ENCODE data around the gene C10orf143. TPM values are rescaled to one million over a fixed set of nuclear protein-coding genes. Genes with fewer than 3 reads are reported as not detected.

The C10orf143 gene
- total RNA-seq, 1 donor from 2014 or later, result 1.6 TPM

DNA sequence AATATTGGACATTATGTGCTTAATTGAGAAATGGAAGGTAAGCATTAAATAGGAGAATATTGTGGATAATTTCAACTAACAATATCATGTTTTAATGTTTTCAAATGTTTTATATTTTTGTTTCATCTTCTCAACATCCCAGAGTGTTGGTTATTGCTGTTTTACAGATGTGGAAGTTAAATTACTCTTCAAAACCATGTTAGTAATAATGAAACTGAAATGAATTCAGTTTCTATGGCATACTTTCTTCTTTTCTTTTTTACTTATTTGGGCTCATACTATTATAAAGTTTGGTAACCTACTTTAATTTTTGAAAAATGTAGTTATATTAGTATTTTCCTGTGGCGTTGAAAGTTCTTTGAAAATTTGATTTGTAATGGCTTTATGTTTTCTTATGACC is 29.8 kb upstream of the C10orf143 start:
- Mint-ChIP-seq H3K27ac (no peak overlapping the region), H3K9me3 (no peaks in the 10 kb centered on the region), H3K36me3 (peaks cover 17% of the 10 kb centered on the region), H3K27me3 (ENCODE audit: insufficient read depth, low read depth) (no peaks in the 10 kb centered on the region), H3K4me1 (peaks cover 30% of the 10 kb centered on the region), H3K4me3 (no peak overlapping the region)
- Histone ChIP-seq H3K9ac (no peak overlapping the region), H3K36me3 (no peaks in the 10 kb centered on the region), H2AFZ (replicated peaks) (no peak overlapping the region), H3F3A (ENCODE audit: low read depth) (no peaks in the 10 kb centered on the region), H3K4me1 (peaks cover 9% of the 10 kb centered on the region), H3K27me3 (peaks cover 2% of the 10 kb centered on the region), H3K9me3 (ENCODE audit: low read depth) (no peaks in the 10 kb centered on the region), H4K20me1 (ENCODE audit: low read depth) (peaks cover 69% of the 10 kb centered on the region), H3K79me2 (ENCODE audit: low read depth) (peaks cover 92% of the 10 kb centered on the region), H3K4me3 (no peak overlapping the region), H3K27ac (no peak overlapping the region), H3K4me2 (no peak overlapping the region)
- TF ChIP-seq EZH2phosphoT487 (IDR thresholded peaks at IDR 0.05) (no peak), CTCF (IDR thresholded peaks at IDR 0.05) (no peak), EZH2 (IDR thresholded peaks at IDR 0.05) (no peak)
- no peak for DNase-seq (ENCODE audit: low spot score)

DNA sequence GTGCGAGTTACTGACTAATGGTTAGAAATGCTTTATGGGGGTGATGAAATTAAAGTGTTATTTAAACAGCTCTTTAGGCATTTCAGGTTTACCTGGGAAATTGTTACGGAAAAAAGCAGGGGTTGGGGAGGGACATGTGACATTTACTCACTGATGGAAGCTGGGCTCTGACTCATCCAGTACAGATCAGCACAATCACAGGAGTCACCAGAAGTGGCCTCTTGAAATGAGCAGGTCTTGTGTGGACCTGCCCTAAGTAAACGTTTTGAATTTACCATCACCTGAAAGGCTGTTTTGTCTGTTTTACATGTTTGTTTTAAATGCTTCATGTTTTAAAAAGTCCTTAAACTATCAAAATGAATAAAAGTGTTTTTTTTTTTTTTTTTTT is 27.8 kb upstream of the C10orf143 start:
- Histone ChIP-seq H3K27ac (no peak overlapping the region), H3K9ac (no peak overlapping the region), H3F3A (ENCODE audit: low read depth) (no peaks in the 10 kb centered on the region), H3K4me2 (no peak overlapping the region), H3K4me3 (no peak overlapping the region), H4K20me1 (ENCODE audit: low read depth) (peaks cover 59% of the 10 kb centered on the region), H3K4me1 (peaks cover 9% of the 10 kb centered on the region), H3K36me3 (no peaks in the 10 kb centered on the region), H3K9me3 (ENCODE audit: low read depth) (no peaks in the 10 kb centered on the region), H2AFZ (replicated peaks) (no peak overlapping the region), H3K27me3 (peaks cover 3% of the 10 kb centered on the region), H3K79me2 (ENCODE audit: low read depth) (peaks cover 72% of the 10 kb centered on the region)
- Mint-ChIP-seq H3K27me3 (ENCODE audit: insufficient read depth, low read depth) (no peaks in the 10 kb centered on the region), H3K36me3 (peaks cover 15% of the 10 kb centered on the region), H3K27ac (no peak overlapping the region), H3K4me1 (peaks cover 33% of the 10 kb centered on the region), H3K4me3 (peak overlapping the region; percentile 96), H3K9me3 (no peaks in the 10 kb centered on the region)
- TF ChIP-seq EZH2phosphoT487 (IDR thresholded peaks at IDR 0.05) (no peak), CTCF (IDR thresholded peaks at IDR 0.05) (no peak), EZH2 (IDR thresholded peaks at IDR 0.05) (no peak)
- no peak for DNase-seq (ENCODE audit: low spot score)

GRCh38 chr10:130137659-130138478 is 27.2 kb upstream of the C10orf143 start:
- Mint-ChIP-seq H3K27me3 (ENCODE audit: insufficient read depth, low read depth) (no peaks in the 10 kb centered on the region), H3K36me3 (peaks cover 13% of the 10 kb centered on the region), H3K4me3 (peak overlapping the region; percentile 96), H3K4me1 (peaks cover 33% of the 10 kb centered on the region), H3K27ac (no peak overlapping the region), H3K9me3 (no peaks in the 10 kb centered on the region)
- H2AFZ ChIP-seq (replicated peaks), result no peak overlapping the region
- peaks cover 3% of the 10 kb centered on the region for H3K27me3 ChIP-seq
- H3K79me2 ChIP-seq (ENCODE audit: low read depth), result peaks cover 66% of the 10 kb centered on the region
- H3F3A ChIP-seq (ENCODE audit: low read depth), result no peaks in the 10 kb centered on the region
- no peak overlapping the region for H3K27ac ChIP-seq
- H3K9me3 ChIP-seq (ENCODE audit: low read depth), result no peaks in the 10 kb centered on the region
- TF ChIP-seq EZH2 (IDR thresholded peaks at IDR 0.05), result no peak
- no peak for TF ChIP-seq EZH2phosphoT487 (IDR thresholded peaks at IDR 0.05)
- TF ChIP-seq CTCF (IDR thresholded peaks at IDR 0.05), result no peak
- H3K36me3 ChIP-seq, result no peaks in the 10 kb centered on the region
- peaks cover 9% of the 10 kb centered on the region for H3K4me1 ChIP-seq
- no peak overlapping the region for H3K9ac ChIP-seq
- H4K20me1 ChIP-seq (ENCODE audit: low read depth), result peaks cover 53% of the 10 kb centered on the region
- H3K4me2 ChIP-seq, result peak overlapping the region; percentile 90
- peak overlapping the region; percentile 94 for H3K4me3 ChIP-seq
- no peak for DNase-seq (ENCODE audit: low spot score)
